ENCODE data around the gene DEFB132. TPM values are rescaled to one million over a fixed set of nuclear protein-coding genes. Genes with fewer than 3 reads are reported as not detected.

The DEFB132 gene
- total RNA-seq, 1 donor: not detected

DNA sequence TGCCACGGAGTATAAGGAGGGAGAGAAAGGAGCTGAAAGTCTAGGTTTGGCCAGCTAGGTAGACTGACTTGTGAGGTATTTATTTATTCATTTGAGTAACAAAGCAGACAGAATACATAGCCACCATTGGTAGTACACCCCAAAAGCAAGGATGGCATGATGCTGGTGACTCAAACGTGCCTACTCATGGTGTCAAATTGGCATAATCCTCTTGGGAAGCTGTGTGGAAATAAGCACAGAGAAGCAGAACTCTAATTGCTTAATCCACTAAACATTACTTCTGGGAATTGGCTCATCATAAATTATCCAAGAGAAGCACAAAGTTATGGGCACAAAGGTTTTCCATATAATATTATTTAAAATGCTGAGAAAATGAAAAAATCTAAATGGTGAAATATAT is 2.5 kb downstream of the DEFB132 start:
- no peak overlapping the region for H3K27ac ChIP-seq (ENCODE audit: low read depth, low read length)
- H3K9me3 ChIP-seq (ENCODE audit: low read depth, low read length): no peaks in the 10 kb centered on the region
- TF ChIP-seq, protein P1, sequence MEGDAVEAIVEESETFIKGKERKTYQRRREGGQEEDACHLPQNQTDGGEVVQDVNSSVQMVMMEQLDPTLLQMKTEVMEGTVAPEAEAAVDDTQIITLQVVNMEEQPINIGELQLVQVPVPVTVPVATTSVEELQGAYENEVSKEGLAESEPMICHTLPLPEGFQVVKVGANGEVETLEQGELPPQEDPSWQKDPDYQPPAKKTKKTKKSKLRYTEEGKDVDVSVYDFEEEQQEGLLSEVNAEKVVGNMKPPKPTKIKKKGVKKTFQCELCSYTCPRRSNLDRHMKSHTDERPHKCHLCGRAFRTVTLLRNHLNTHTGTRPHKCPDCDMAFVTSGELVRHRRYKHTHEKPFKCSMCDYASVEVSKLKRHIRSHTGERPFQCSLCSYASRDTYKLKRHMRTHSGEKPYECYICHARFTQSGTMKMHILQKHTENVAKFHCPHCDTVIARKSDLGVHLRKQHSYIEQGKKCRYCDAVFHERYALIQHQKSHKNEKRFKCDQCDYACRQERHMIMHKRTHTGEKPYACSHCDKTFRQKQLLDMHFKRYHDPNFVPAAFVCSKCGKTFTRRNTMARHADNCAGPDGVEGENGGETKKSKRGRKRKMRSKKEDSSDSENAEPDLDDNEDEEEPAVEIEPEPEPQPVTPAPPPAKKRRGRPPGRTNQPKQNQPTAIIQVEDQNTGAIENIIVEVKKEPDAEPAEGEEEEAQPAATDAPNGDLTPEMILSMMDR (IDR thresholded peaks at IDR 0.05; ENCODE audit: extremely low read depth, low read depth, low read length): no peak
- no peak overlapping the region for H3K4me2 ChIP-seq (ENCODE audit: insufficient read depth, low read length)
- peaks cover 15% of the 10 kb centered on the region for H3K27me3 ChIP-seq (ENCODE audit: insufficient read depth, low read length)
- H3K4me1 ChIP-seq (ENCODE audit: insufficient read depth, low read length): no peaks in the 10 kb centered on the region
- H2AFZ ChIP-seq (ENCODE audit: low read length): no peak overlapping the region
- no peaks in the 10 kb centered on the region for H4K20me1 ChIP-seq (ENCODE audit: insufficient read depth, low read length)
- H3K36me3 ChIP-seq (ENCODE audit: insufficient read depth, low read length): no peaks in the 10 kb centered on the region
- DNase-seq (ENCODE audit: insufficient read length, low spot score, missing footprints): no peak
- no peaks in the 10 kb centered on the region for H3K79me2 ChIP-seq (ENCODE audit: insufficient read depth, low read length)
- no peak overlapping the region for H3K4me3 ChIP-seq (ENCODE audit: insufficient read depth, low read length)

DNA sequence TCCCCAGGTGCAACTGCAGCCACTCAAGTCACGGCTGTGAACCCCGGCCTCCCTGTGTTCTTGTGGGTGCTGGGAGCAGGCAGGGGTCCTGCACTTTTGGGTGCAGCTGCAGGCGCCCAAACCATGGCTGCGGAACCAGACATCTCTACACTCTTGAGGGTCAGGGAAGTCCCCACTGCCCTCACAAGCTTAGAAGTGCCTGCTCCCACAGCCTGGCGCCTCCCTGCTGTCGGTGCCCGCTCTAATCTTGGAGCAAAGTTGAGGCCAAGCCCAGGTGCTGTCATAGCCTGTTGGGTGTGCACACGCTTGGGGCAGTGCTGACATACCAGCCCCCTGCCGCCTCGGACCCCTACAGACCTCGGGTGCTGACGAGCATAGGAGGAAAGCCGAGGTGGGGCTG is 6.2 kb downstream of the DEFB132 start:
- H3K36me3 ChIP-seq (ENCODE audit: insufficient read depth, low read length): no peaks in the 10 kb centered on the region
- TF ChIP-seq, protein P1 (IDR thresholded peaks at IDR 0.05; ENCODE audit: extremely low read depth, low read depth, low read length): no peak

DNA sequence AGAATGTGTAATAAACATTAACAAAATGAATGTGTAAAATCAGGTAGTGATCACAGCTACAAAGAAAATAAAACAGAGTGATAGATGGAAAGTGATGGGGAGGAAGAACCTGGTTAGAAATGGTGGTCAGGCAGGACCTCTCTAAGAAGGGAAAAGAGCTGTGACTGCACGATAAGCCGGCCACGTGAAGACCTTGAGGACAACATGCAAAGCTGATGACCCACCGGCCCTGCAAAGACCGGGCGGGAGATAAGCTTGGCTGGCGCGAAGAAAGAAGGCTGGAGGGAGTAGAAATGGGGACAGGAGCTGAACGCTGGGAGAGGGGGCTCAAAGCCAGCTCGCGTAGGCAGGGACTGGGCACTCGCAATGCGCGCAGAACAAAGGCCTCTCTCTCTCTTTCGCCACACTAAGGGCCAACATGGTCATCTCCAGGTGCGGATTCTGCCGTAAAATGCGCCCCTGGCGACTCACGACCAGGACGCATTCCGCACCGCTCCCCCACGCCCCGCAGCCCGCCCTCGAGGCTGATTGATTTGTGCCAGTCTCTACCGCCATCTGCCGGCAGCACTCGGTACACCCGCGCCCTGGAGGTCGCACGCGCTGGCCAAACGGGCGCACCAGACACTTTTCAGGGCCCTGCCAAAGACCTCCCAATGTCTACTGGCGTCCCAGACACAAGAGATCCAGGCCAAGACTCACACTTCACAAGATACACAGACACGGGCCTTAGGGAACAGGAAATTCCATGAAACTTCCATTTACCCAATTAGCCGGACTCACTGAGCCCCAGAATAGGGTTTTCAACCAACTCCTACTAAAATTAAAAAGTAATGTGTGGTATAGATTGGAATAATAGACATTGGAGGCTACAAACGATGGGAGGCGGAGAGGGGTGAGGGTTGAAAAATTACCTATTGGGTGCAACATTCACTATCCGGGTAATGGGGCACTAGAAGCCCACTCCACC is 9.4 kb downstream of the DEFB132 start:
- Histone ChIP-seq H3K27me3 (ENCODE audit: insufficient read depth, low read length) (peaks cover 12% of the 10 kb centered on the region), H3K79me2 (ENCODE audit: insufficient read depth, low read length) (no peaks in the 10 kb centered on the region), H3K9me3 (ENCODE audit: low read depth, low read length) (no peaks in the 10 kb centered on the region), H3K4me3 (ENCODE audit: insufficient read depth, low read length) (peak overlapping the region; percentile 73), H4K20me1 (ENCODE audit: insufficient read depth, low read length) (no peaks in the 10 kb centered on the region), H3K4me2 (ENCODE audit: insufficient read depth, low read length) (peak overlapping the region; percentile 99), H3K4me1 (ENCODE audit: insufficient read depth, low read length) (peaks cover 5% of the 10 kb centered on the region), H3K36me3 (ENCODE audit: insufficient read depth, low read length) (no peaks in the 10 kb centered on the region), H3K27ac (ENCODE audit: low read depth, low read length) (no peak overlapping the region), H2AFZ (ENCODE audit: low read length) (peak overlapping the region; percentile 99)
- TF ChIP-seq, protein P1 (IDR thresholded peaks at IDR 0.05; ENCODE audit: extremely low read depth, low read depth, low read length): peak; percentile 81
- peak; percentile 96 for DNase-seq (ENCODE audit: insufficient read length, low spot score, missing footprints)

More for the DNA sequence above, 6.2 kb downstream of the DEFB132 start:
- Histone ChIP-seq H3K9me3 (ENCODE audit: low read depth, low read length) (no peaks in the 10 kb centered on the region), H3K79me2 (ENCODE audit: insufficient read depth, low read length) (no peaks in the 10 kb centered on the region), H3K27ac (ENCODE audit: low read depth, low read length) (no peak overlapping the region), H3K27me3 (ENCODE audit: insufficient read depth, low read length) (peaks cover 12% of the 10 kb centered on the region), H2AFZ (ENCODE audit: low read length) (no peak overlapping the region), H3K4me3 (ENCODE audit: insufficient read depth, low read length) (no peak overlapping the region), H3K4me2 (ENCODE audit: insufficient read depth, low read length) (no peak overlapping the region), H3K4me1 (ENCODE audit: insufficient read depth, low read length) (peaks cover 5% of the 10 kb centered on the region), H4K20me1 (ENCODE audit: insufficient read depth, low read length) (no peaks in the 10 kb centered on the region)
- DNase-seq (ENCODE audit: insufficient read length, low spot score, missing footprints): no peak

DNA sequence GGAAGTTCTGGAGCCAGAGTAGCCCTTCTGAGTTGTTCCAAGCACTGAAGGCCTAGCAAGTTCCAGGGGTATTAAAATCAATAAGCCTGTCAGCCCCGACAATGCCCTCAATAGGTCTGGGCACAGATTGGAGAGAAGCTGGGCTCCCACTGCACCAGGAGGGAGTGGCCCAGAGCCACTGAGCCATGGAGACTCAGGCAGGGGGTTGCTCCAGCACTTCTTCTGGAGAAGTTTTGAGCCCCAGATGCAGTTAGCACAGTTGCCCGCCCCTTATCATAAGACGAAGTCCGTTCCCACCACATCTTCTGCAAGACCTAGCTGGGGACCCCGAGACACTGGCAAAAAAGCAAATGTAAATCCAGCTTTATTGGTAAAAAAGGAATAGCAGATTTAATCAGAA is 13.0 kb downstream of the DEFB132 start:
- no peak overlapping the region for H3K4me2 ChIP-seq (ENCODE audit: insufficient read depth, low read length)
- H2AFZ ChIP-seq (ENCODE audit: low read length): no peak overlapping the region
- no peaks in the 10 kb centered on the region for H3K9me3 ChIP-seq (ENCODE audit: low read depth, low read length)
- H3K4me1 ChIP-seq (ENCODE audit: insufficient read depth, low read length): peaks cover 5% of the 10 kb centered on the region
- H3K79me2 ChIP-seq (ENCODE audit: insufficient read depth, low read length): no peaks in the 10 kb centered on the region
- no peaks in the 10 kb centered on the region for H4K20me1 ChIP-seq (ENCODE audit: insufficient read depth, low read length)
- DNase-seq (ENCODE audit: insufficient read length, low spot score, missing footprints): no peak
- H3K27ac ChIP-seq (ENCODE audit: low read depth, low read length): no peak overlapping the region
- H3K27me3 ChIP-seq (ENCODE audit: insufficient read depth, low read length): peaks cover 5% of the 10 kb centered on the region
- no peak overlapping the region for H3K4me3 ChIP-seq (ENCODE audit: insufficient read depth, low read length)
- H3K36me3 ChIP-seq (ENCODE audit: insufficient read depth, low read length): no peaks in the 10 kb centered on the region
- TF ChIP-seq, protein P1 (IDR thresholded peaks at IDR 0.05; ENCODE audit: extremely low read depth, low read depth, low read length): no peak

All from osteoblast (primary cell).